Activated T-cell treated with anti-CD3 and anti-CD28 coated beads, Interleukin-2, amount 50 U/mL, for 24 hours (primary cell): ENCODE data around the gene STRADB.

Experiments used
- DNase-seq: peaks from one replicate; pipeline ENCODE4 v3.0.0-alpha.2; 2020
- H3K27ac Mint-ChIP-seq: 2 replicates; pipeline ENCODE4 v1.8.0; 2020; ENCODE audit warnings: mild to moderate bottlenecking, mixed read lengths
- H3K27me3 Mint-ChIP-seq: 2 replicates; pipeline ENCODE4 v1.8.0; 2020; ENCODE audit warnings: mixed read lengths
- H3K36me3 Mint-ChIP-seq: 2 replicates; pipeline ENCODE4 v1.8.0; 2020; ENCODE audit warnings: low read depth, mixed read lengths
- H3K4me1 Mint-ChIP-seq: 2 replicates; pipeline ENCODE4 v1.8.0; 2020; ENCODE audit warnings: low read depth, mixed read lengths
- H3K4me3 Mint-ChIP-seq: 2 replicates; pipeline ENCODE4 v1.8.0; 2020; ENCODE audit warnings: mild to moderate bottlenecking, moderate library complexity, mixed read lengths
- H3K9me3 Mint-ChIP-seq: 2 replicates; pipeline ENCODE4 v1.8.0; 2020; ENCODE audit warnings: mixed read lengths

STRADB gene, protein sequence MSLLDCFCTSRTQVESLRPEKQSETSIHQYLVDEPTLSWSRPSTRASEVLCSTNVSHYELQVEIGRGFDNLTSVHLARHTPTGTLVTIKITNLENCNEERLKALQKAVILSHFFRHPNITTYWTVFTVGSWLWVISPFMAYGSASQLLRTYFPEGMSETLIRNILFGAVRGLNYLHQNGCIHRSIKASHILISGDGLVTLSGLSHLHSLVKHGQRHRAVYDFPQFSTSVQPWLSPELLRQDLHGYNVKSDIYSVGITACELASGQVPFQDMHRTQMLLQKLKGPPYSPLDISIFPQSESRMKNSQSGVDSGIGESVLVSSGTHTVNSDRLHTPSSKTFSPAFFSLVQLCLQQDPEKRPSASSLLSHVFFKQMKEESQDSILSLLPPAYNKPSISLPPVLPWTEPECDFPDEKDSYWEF

GRCh38 chr2:201451292-201452057 lies at the start of gene STRADB, which contains the start of gene TRAK2:
Gene STRADB (plus strand): TSS chr2:201451740. CDS start chr2:201454841, 3,101 bp downstream.
Gene TRAK2 (minus strand): TSS chr2:201451458. CDS start chr2:201420507, 30,951 bp downstream.
- H3K27me3 Mint-ChIP-seq, result no peaks in the 10 kb centered on the region
- H3K4me1 Mint-ChIP-seq, result peaks cover 50% of the 10 kb centered on the region
- peak within 1 kb of the TSS; percentile 97 for H3K4me3 Mint-ChIP-seq
- H3K36me3 Mint-ChIP-seq, result peaks cover 28% of the 10 kb centered on the region
- DNase-seq, result peak; percentile 95
- H3K9me3 Mint-ChIP-seq, result no peaks in the 10 kb centered on the region
- peak within 1 kb of the TSS; percentile 98 for H3K27ac Mint-ChIP-seq

DNA sequence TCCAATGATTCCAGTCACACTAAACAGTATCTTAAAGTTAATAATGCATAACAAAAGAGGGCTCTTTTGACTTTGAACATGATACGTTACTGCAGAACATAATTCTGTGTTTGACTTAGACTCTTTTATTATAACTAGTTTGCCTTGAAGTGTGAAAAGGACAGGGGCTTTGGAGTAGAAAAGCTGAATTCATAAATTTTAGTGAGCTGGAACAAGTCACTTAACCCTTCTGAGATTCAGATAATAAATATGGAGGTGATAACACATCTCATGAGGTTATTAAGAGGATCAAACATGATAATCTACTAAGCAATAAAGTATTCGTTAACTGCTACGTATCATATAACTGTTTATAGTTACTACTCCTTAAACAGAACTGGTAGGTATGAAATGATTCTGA lies 49.7 kb upstream of the STRADB start:
- H3K27ac Mint-ChIP-seq, result no peak overlapping the region
- no peak overlapping the region for H3K4me3 Mint-ChIP-seq
- peaks cover 61% of the 10 kb centered on the region for H3K36me3 Mint-ChIP-seq
- DNase-seq, result no peak
- no peaks in the 10 kb centered on the region for H3K27me3 Mint-ChIP-seq
- H3K9me3 Mint-ChIP-seq, result no peaks in the 10 kb centered on the region
- peaks cover 40% of the 10 kb centered on the region for H3K4me1 Mint-ChIP-seq

GRCh38 chr2:201402651-201403562 lies 48.6 kb upstream of the STRADB start:
- no peak overlapping the region for H3K27ac Mint-ChIP-seq
- DNase-seq, result no peak
- H3K9me3 Mint-ChIP-seq, result no peaks in the 10 kb centered on the region
- H3K4me3 Mint-ChIP-seq, result no peak overlapping the region
- H3K27me3 Mint-ChIP-seq, result no peaks in the 10 kb centered on the region
- peaks cover 56% of the 10 kb centered on the region for H3K36me3 Mint-ChIP-seq
- peaks cover 46% of the 10 kb centered on the region for H3K4me1 Mint-ChIP-seq

- no peaks in the 10 kb centered on the region for H3K27me3 Mint-ChIP-seq
- DNase-seq, result no peak
- H3K4me3 Mint-ChIP-seq, result no peak overlapping the region
- peaks cover 47% of the 10 kb centered on the region for H3K36me3 Mint-ChIP-seq
- H3K4me1 Mint-ChIP-seq, result peaks cover 47% of the 10 kb centered on the region
- H3K9me3 Mint-ChIP-seq, result no peaks in the 10 kb centered on the region
- H3K27ac Mint-ChIP-seq, result no peak overlapping the region
These were observed 47.7 kb upstream of the STRADB start for GRCh38 chr2:201403880-201404279.

GRCh38 chr2:201404699-201405280 lies 46.8 kb upstream of the STRADB start:
- peaks cover 39% of the 10 kb centered on the region for H3K36me3 Mint-ChIP-seq

GRCh38 chr2:201406077-201406662 lies 45.4 kb upstream of the STRADB start:
- Mint-ChIP-seq H3K27ac (peak overlapping the region; percentile 37), H3K9me3 (no peaks in the 10 kb centered on the region), H3K4me1 (peaks cover 51% of the 10 kb centered on the region), H3K4me3 (no peak overlapping the region), H3K27me3 (no peaks in the 10 kb centered on the region), H3K36me3 (peaks cover 42% of the 10 kb centered on the region)
- no peak for DNase-seq

More at GRCh38 chr2:201404699-201405280, 46.8 kb upstream of the STRADB start:
- H3K9me3 Mint-ChIP-seq, result no peaks in the 10 kb centered on the region
- H3K4me1 Mint-ChIP-seq, result peaks cover 47% of the 10 kb centered on the region
- H3K4me3 Mint-ChIP-seq, result no peak overlapping the region
- no peaks in the 10 kb centered on the region for H3K27me3 Mint-ChIP-seq
- peak overlapping the region; percentile 24 for H3K27ac Mint-ChIP-seq
- DNase-seq, result no peak

GRCh38 chr2:201407265-201407664 lies 44.3 kb upstream of the STRADB start:
- H3K27me3 Mint-ChIP-seq, result no peaks in the 10 kb centered on the region
- H3K4me3 Mint-ChIP-seq, result no peak overlapping the region
- H3K36me3 Mint-ChIP-seq, result peaks cover 49% of the 10 kb centered on the region
- peak overlapping the region; percentile 16 for H3K27ac Mint-ChIP-seq
- DNase-seq, result no peak
- H3K9me3 Mint-ChIP-seq, result no peaks in the 10 kb centered on the region
- peaks cover 50% of the 10 kb centered on the region for H3K4me1 Mint-ChIP-seq

- peaks cover 43% of the 10 kb centered on the region for H3K4me1 Mint-ChIP-seq
- H3K9me3 Mint-ChIP-seq, result no peaks in the 10 kb centered on the region
- no peak for DNase-seq
- H3K27ac Mint-ChIP-seq, result no peak overlapping the region
- H3K27me3 Mint-ChIP-seq, result no peaks in the 10 kb centered on the region
- H3K36me3 Mint-ChIP-seq, result peaks cover 38% of the 10 kb centered on the region
- no peak overlapping the region for H3K4me3 Mint-ChIP-seq
These were observed 42.6 kb upstream of the STRADB start for GRCh38 chr2:201408931-201409330.

DNA sequence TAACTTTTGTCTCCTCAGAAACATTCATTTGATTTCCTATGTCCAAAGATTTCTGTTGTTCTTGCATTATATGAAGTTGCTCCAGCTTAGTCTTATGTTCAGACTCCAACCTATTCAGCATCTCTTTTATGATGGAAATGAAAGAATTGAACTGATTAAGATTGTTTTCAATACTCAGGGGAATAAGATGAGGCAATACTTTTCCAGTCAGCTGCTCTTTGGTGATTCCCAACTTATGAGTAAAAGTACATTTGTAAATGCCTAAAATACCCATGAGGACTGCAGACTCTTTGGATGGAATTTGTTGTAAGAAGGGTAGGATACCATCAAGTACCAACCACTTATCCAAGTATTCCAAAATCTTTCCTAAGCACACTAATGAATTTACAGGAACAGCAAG lies 40.1 kb upstream of the STRADB start:
- no peak for DNase-seq
- no peak overlapping the region for H3K27ac Mint-ChIP-seq
- H3K36me3 Mint-ChIP-seq, result peaks cover 23% of the 10 kb centered on the region
- H3K4me3 Mint-ChIP-seq, result no peak overlapping the region
- no peaks in the 10 kb centered on the region for H3K9me3 Mint-ChIP-seq
- H3K4me1 Mint-ChIP-seq, result peaks cover 25% of the 10 kb centered on the region
- no peaks in the 10 kb centered on the region for H3K27me3 Mint-ChIP-seq

GRCh38 chr2:201413143-201413542 lies 38.4 kb upstream of the STRADB start:
- H3K27ac Mint-ChIP-seq, result no peak overlapping the region

DNA sequence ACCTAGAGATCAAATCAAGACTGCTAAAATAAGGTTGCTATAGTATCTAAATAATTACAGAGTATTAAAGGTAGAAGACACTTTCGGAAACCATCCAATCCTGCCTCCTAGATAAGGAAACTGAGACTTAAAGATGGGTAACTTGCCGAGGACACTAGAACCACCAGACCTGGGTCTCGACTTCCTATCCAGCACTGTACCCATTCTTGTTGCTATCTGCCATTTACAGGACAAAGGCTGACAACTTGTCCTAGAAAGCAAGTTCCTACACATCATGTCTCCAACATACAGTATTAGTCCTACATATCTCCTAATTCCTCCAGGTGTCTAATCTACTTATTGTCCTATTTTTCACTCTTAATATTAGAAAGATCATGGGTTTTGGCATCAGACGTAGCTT lies 38.0 kb upstream of the STRADB start:
- H3K4me3 Mint-ChIP-seq, result no peak overlapping the region
- no peaks in the 10 kb centered on the region for H3K27me3 Mint-ChIP-seq
- H3K4me1 Mint-ChIP-seq, result peaks cover 20% of the 10 kb centered on the region
- DNase-seq, result no peak
- peaks cover 19% of the 10 kb centered on the region for H3K36me3 Mint-ChIP-seq
- H3K27ac Mint-ChIP-seq, result no peak overlapping the region
- no peaks in the 10 kb centered on the region for H3K9me3 Mint-ChIP-seq

More at GRCh38 chr2:201413143-201413542, 38.4 kb upstream of the STRADB start:
- no peak for DNase-seq
- peaks cover 17% of the 10 kb centered on the region for H3K4me1 Mint-ChIP-seq
- peaks cover 19% of the 10 kb centered on the region for H3K36me3 Mint-ChIP-seq
- no peaks in the 10 kb centered on the region for H3K27me3 Mint-ChIP-seq
- H3K9me3 Mint-ChIP-seq, result no peaks in the 10 kb centered on the region
- H3K4me3 Mint-ChIP-seq, result no peak overlapping the region

GRCh38 chr2:201414099-201415023 lies 37.2 kb upstream of the STRADB start:
- Mint-ChIP-seq H3K36me3 (peaks cover 27% of the 10 kb centered on the region), H3K4me3 (no peak overlapping the region), H3K27ac (no peak overlapping the region), H3K27me3 (no peaks in the 10 kb centered on the region), H3K9me3 (no peaks in the 10 kb centered on the region), H3K4me1 (peaks cover 28% of the 10 kb centered on the region)
- DNase-seq, result no peak

GRCh38 chr2:201415149-201415548 lies 36.4 kb upstream of the STRADB start:
- H3K9me3 Mint-ChIP-seq, result no peaks in the 10 kb centered on the region
- H3K36me3 Mint-ChIP-seq, result peaks cover 32% of the 10 kb centered on the region
- no peak overlapping the region for H3K27ac Mint-ChIP-seq
- peaks cover 36% of the 10 kb centered on the region for H3K4me1 Mint-ChIP-seq
- no peak overlapping the region for H3K4me3 Mint-ChIP-seq
- no peaks in the 10 kb centered on the region for H3K27me3 Mint-ChIP-seq
- no peak for DNase-seq
